A673 (cell line): ENCODE results near the gene SLN. TPM values are rescaled to one million over a fixed set of nuclear protein-coding genes. Genes with fewer than 3 reads are reported as not detected.

Experiments used
- BruUV-seq: library from RNA; stranded (reverse); fragments of 400-500 nt; replicated peaks from 2 replicates; lab custom pipeline; 2021; lab: Mats Ljungman, UMichigan
- CTCF ChIA-PET: fragments of 300-600 bp; sonication (Branson Sonifier 250); formaldehyde crosslinking; loops from one replicate; lab custom pipeline; 2022; ENCODE audit warnings: antibody characterized with exemption; lab: Charles Lee
- POLR2A ChIA-PET: fragments of 300-600 bp; sonication (Branson Sonifier 250); formaldehyde crosslinking; loops from one replicate; lab custom pipeline; 2022; ENCODE audit warnings: antibody characterized with exemption; ENCODE audit not compliant: low non-redundant PET; lab: Charles Lee
- DNase-seq: peaks from one replicate; pipeline ENCODE4 v3.0.0-alpha.2; 2015; ENCODE audit warnings: low spot score
- H3K27ac ChIP-seq: fragments of 200-600 bp; sonication (generic); 2 replicates; pipeline ENCODE4 v1.5.1; 2016; ENCODE audit warnings: mixed run types, low read depth, mild to moderate bottlenecking, mixed read lengths, antibody characterized with exemption, low read length; ENCODE audit not compliant: poor library complexity, severe bottlenecking
- H3K27me3 ChIP-seq: fragments of 200-600 bp; sonication (generic); replicated peaks from 2 replicates; pipeline ENCODE4 v1.6.1; 2017; ENCODE audit warnings: mixed run types, low read depth, mild to moderate bottlenecking, mixed read lengths, antibody characterized with exemption, low read length; ENCODE audit not compliant: insufficient read depth, poor library complexity
- H3K36me3 ChIP-seq: fragments of 200-600 bp; sonication (generic); 2 replicates; pipeline ENCODE4 v1.6.1; 2016; ENCODE audit warnings: mixed run types, mild to moderate bottlenecking, mixed read lengths, antibody characterized with exemption, low read length; ENCODE audit not compliant: insufficient read depth, poor library complexity, severe bottlenecking
- H3K4me1 ChIP-seq: fragments of 200-600 bp; sonication (generic); 2 replicates; pipeline ENCODE4 v1.6.1; 2017; ENCODE audit warnings: mixed run types, mild to moderate bottlenecking, mixed read lengths, antibody characterized with exemption, low read length; ENCODE audit not compliant: insufficient read depth, poor library complexity, severe bottlenecking
- H3K4me3 ChIP-seq: fragments of 200-600 bp; sonication (generic); 2 replicates; pipeline ENCODE4 v1.5.1; 2016; ENCODE audit warnings: low read depth, mixed run types, mild to moderate bottlenecking, mixed read lengths, low read length; ENCODE audit not compliant: poor library complexity, severe bottlenecking
- H3K9me3 ChIP-seq: fragments of 200-600 bp; sonication (generic); 2 replicates; pipeline ENCODE4 v1.6.1; 2016; ENCODE audit warnings: mixed run types, low read depth, mild to moderate bottlenecking, mixed read lengths, antibody characterized with exemption, low read length; ENCODE audit not compliant: poor library complexity, severe bottlenecking
- CTCF ChIP-seq: fragments of 300-800, 200-600 bp; sonication (generic); conservative IDR thresholded peaks from 2 replicates; pipeline ENCODE4 v1.5.1; 2017; ENCODE audit warnings: low read depth, mild to moderate bottlenecking, antibody characterized with exemption, low read length, moderate library complexity, mixed read lengths
- EZH2 ChIP-seq: fragments of 200-600 bp; sonication (generic); IDR thresholded peaks from 2 replicates; pipeline ENCODE4 v1.6.1; 2017; ENCODE audit warnings: borderline replicate concordance, low read depth, mild to moderate bottlenecking, mixed read lengths, antibody characterized with exemption, low read length; ENCODE audit not compliant: poor library complexity, severe bottlenecking
- intact Hi-C: fragments of 100-400 bp; cut with micrococcal nuclease; formaldehyde crosslinking; loops from one replicate; pipeline ENCODE4 v1.10.0; 2022; ENCODE audit not compliant: unreplicated experiment
- total RNA-seq: library from RNA; stranded (reverse); gene quantifications from 2 replicates; pipeline ENCODE4 v1.2.3, GENCODE V29; 2021

The SLN gene
- total RNA-seq, 1 experiment from 2014 or later: 0.58 TPM

- Histone ChIP-seq H3K36me3 (no peaks in the 10 kb centered on the region), H3K9me3 (no peaks in the 10 kb centered on the region), H3K27me3 (no peaks in the 10 kb centered on the region), H3K27ac (no peak overlapping the region), H3K4me1 (no peaks in the 10 kb centered on the region), H3K4me3 (no peak overlapping the region)
- TF ChIP-seq CTCF: no peak
- no peak for TF ChIP-seq EZH2
- intact Hi-C loops: no loop called here
- CTCF ChIA-PET: no interaction called here
- BruUV-seq: no TSS peak
- POLR2A ChIA-PET: no interaction called here
- DNase-seq: no peak
Measured at GRCh38 chr11:107710301-107710700, 1.6 kb downstream of the SLN start.

GRCh38 chr11:107708792-107709191, 3.1 kb downstream of the SLN start:
- CTCF ChIA-PET: no interaction called here
- H3K27me3 ChIP-seq: no peaks in the 10 kb centered on the region
- POLR2A ChIA-PET: no interaction called here

GRCh38 chr11:107707807-107708206, 4.0 kb downstream of the SLN start:
- ChIA-PET POLR2A (no interaction called here), CTCF (no interaction called here)
- no peak overlapping the region for H3K27ac ChIP-seq
- no peaks in the 10 kb centered on the region for H3K4me1 ChIP-seq
- H3K36me3 ChIP-seq: no peaks in the 10 kb centered on the region
- no TSS peak for BruUV-seq
- no peaks in the 10 kb centered on the region for H3K27me3 ChIP-seq
- no peak for TF ChIP-seq EZH2
- no peak for TF ChIP-seq CTCF
- DNase-seq: no peak
- intact Hi-C loops: no loop called here
- H3K9me3 ChIP-seq: no peaks in the 10 kb centered on the region
- H3K4me3 ChIP-seq: no peak overlapping the region

More at GRCh38 chr11:107708792-107709191, 3.1 kb downstream of the SLN start:
- TF ChIP-seq CTCF (no peak), EZH2 (no peak)
- no peaks in the 10 kb centered on the region for H3K4me1 ChIP-seq
- H3K4me3 ChIP-seq: no peak overlapping the region
- no peaks in the 10 kb centered on the region for H3K36me3 ChIP-seq
- no TSS peak for BruUV-seq
- intact Hi-C loops: no loop called here
- H3K9me3 ChIP-seq: no peaks in the 10 kb centered on the region
- H3K27ac ChIP-seq: no peak overlapping the region
- DNase-seq: no peak
